NCI-H1092 treated with DMSO at 0.1 percent for 48 hours (cell line): ENCODE data around the gene CAV2.

ENCODE experiments used
- DNase-seq: peaks from one replicate; lab custom pipeline; 2025; lab: John Stamatoyannopoulos, UW

The CAV2 gene

DNA sequence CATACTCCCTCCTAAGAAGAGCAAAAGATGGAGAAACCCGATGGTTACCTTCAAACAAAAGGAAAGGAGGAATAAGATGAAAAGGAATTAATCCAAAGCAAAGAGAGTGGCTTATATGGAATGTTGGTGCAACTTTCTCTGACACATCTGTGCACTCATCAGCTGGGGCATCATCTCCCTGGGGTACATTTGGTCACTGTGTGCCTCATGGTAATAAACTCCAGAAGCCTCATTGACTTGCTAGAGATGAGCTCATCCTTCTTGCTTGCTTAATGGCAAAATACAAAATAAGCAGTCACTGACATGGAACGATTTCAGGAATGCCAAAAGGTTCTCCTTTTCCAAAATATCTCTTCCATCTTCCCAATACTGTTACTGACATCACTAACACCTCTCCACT, 47.8 kb downstream of the CAV2 start:
- DNase-seq = no peak

DNA sequence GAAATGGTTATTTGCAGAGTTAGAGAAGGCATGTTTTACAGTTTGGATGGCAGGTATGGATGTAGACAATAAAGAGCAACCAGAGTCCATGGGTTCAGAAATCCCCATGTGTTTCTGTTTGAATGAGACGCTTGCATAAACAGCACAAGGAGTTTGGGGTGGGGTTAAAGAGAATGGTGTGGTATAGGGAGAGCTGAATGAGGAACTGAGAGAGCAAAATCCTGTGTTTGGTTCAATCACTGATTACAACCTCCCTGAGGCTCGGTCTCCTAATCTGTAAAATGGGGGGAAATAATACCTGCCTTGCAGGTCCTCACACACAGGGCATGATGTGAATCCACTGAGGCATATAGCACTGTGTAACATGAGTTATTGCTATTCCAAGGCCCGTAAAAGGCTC, 49.0 kb downstream of the CAV2 start:
- no peak for DNase-seq

DNA sequence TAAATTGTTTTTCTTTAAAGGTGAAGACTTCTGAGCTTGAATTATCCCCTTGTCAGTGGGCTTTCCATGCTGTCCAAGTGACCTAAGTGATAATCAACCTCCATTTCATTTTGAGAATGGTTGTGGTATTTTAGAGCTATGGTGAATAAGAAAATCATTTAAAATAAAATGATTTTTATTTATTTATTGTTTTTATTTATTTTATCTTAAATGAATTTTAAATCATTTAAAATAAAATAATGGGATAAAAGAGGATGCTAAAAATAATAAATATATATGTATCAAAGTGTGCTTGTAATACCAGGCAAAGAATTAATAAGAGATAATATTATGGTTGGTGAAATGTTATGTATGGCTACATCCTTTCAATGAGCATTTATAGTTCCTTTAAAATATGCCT, 49.8 kb downstream of the CAV2 start:
- no peak for DNase-seq

DNA sequence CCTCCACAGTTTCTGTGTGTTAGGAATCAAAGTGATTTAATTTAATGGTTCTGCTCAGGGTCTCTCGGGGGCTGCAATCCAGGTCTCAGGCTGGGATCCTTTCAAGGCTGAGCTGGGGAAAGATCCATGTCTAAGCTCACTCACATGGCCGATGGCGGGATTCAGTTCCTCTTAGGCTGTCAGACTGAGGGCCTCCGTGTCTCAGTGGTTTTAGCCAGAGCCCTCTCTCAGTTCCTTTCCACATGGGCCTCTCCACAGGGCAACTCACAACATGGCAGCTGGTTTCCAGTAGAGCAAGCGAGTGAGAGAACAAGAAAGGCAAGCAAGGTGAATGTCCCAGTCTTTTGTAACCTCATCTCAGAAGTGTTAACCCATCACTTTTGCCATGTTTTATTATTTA, 52.2 kb downstream of the CAV2 start:
- no peak for DNase-seq

DNA sequence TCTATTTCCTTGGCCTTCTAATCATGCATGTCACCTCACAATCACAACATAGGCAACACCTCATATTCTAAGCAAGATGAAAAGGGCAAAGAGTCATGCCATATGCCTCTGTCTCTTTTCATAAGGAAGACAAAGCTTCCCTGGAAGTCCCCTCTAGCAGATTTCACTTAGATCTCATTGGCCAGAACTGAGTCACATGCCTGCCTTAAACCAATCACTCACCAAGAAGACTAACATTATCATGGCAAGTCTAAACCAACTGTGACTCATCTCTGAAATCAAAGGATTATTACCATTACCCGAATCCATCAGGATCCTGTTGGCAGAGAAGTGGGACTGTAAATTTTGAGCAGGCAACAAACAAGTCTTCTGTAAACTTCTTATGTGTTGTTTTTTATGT, 53.1 kb downstream of the CAV2 start:
- DNase-seq = no peak

DNA sequence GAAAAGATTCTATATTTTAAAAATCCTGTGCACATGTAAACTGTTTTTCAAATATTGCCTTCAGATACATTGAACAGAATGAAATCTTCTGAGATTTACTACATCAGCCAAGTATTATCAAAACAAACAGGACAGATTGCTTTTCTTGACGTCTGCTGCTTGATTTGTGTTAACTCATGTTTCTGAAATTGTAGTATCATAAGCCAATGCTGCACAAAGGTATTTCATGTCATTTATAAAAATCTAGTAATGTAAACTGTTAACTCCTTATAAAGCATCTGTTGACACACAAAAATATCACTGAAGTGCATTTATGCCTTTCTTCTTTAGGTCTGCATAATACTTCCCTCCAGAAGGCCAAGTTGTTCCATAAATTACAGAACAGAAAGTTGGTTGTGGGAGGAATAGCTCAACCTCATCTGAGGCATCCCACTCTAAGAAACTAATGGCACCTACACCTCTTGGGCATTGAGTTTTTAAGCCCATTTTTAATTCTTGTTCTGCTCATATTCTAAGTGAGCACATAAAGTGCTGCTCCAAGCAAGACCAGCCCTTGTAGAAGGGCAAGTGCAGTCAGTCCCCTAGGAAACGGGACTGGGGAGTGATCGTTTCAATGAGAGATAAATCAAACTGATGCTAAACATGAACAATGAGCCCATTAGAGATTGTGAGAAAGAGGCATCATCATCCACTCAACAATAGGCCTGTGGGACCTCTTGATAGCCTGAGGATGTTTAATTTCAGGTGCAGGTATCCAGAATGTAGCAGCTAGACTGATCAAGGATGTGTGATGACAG, 53.8 kb downstream of the CAV2 start:
- DNase-seq = no peak

DNA sequence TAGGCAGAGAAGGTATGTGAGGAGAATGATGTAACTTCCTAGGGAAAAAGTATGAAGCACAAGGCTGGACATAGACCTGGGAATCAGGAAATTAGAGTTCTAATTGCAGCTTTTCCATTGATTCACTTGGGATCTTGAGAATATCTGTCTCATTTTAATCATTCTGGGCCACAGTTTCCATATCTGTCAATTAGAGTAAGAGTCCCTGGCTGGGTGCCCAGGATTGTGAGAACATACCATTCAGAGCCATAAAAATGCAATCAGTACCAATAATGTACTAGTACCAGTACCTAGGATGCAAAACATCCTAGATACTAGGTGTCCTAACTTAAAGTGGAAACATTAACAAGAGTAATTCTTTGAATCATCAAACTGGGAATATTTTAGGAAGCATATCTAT, 54.9 kb downstream of the CAV2 start:
- peak; percentile 21 for DNase-seq

DNA sequence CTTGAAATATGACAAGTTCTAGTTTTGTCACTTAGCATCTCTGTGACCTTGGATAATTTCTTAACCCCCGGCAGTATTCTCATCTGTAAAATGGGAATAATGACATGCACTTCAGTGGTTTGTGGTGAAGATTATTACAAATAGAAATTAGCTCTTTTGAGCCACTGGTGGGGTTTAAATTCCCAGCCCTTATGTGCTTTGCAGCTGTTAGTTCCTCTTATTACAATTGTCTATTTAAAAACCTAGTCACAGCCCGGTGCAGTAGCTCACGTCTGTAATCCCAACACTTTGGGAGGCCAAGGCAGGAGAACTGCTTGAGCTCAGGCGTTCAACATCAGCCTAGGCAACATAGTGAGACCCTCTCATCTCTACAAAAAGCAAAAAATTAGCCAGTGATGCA, 55.4 kb downstream of the CAV2 start:
- no peak for DNase-seq

DNA sequence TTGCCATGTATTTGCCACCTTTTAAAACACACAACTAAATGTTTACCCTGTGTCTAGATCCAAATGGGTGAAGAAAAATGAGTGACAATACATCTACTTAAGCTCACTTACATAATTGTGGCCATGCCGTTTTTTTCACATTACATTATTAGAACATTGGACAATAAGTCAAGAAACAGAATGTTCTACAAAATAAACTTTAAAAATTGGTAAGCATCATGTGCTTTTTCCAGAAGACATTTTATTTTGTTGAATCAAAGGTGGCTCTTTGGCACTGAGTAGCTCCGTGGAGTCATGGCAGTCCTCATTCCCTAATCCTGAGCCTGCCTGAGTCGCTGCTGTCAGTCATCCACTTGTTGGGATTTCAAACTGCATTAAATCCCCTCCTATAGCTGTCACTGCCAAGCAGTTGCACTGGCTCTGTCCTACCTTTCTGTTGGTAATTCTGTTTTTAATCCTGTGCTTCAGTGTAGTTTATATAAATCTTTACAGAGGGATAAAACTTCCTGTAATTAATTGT, 57.6 kb downstream of the CAV2 start:
- no peak for DNase-seq

DNA sequence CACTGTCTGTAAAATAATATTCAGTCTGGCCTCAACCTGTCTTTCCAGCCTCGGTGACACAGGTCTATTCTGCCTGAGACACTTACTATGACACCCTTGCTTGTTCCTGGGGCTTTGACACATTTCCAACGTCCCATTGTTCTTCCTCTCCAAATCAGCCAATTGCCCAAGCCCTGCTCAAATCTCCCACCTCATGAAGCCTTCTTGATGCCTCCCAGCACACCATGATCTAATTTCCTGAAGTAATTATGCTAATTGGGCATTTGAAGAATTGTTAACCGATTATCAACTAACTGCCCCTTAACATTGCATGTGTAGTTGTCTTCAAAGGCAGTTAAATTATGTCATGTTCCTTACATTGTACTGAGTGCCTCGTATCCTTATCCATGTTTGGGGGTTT, 58.4 kb downstream of the CAV2 start:
- no peak for DNase-seq
